Endothelial cell of umbilical vein (primary cell): ENCODE measurements around the gene PSMB7. TPM values are rescaled to one million over a fixed set of nuclear protein-coding genes. Genes with fewer than 3 reads are reported as not detected.

Experiments
- BruUV-seq: library from RNA; stranded (reverse); fragments of 400-500 nt; replicated peaks from 2 replicates; lab custom pipeline; 2021; lab: Mats Ljungman, UMichigan
- CTCF ChIA-PET: fragments of 300-600, 350-600 bp; sonication (Branson Sonifier 250); formaldehyde crosslinking; loops from one replicate; lab custom pipeline; 2021; ENCODE audit warnings: antibody characterized with exemption, inconsistent platforms; lab: Charles Lee
- POLR2A ChIA-PET: fragments of 300-600, 350-600 bp; sonication (Branson Sonifier 250); formaldehyde crosslinking; loops from one replicate; lab custom pipeline; 2021; ENCODE audit warnings: antibody characterized with exemption, inconsistent platforms; lab: Charles Lee
- DNase-seq: peaks from one replicate; pipeline ENCODE4 v3.0.0-alpha.2; 2011; ENCODE audit warnings: low read depth, low spot score
- FAIRE-seq: peaks from 2 replicates; lab custom pipeline; 2011; peaks lifted over from hg19 to GRCh38; lab: Jason Lieb, UNC
- H2AFZ ChIP-seq: 2 replicates; pipeline ENCODE4 v1.6.0; 2012; ENCODE audit warnings: low read depth, low read length, control low read depth, inconsistent platforms
- H3K27ac ChIP-seq: 2 replicates; pipeline ENCODE4 v1.5.1; 2011; ENCODE audit warnings: low read depth, mild to moderate bottlenecking, control low read depth, low read length, moderate library complexity; ENCODE audit not compliant: insufficient read depth
- H3K27me3 ChIP-seq, 2 experiments: 2 replicates each; pipeline versions ENCODE4 v1.6.0 to v1.6.1; 2011; ENCODE audit warnings: low read length in 2 of 2, mixed read lengths in 1 of 2; ENCODE audit not compliant: control insufficient read depth in 2 of 2, insufficient read depth in 2 of 2
- H3K36me3 ChIP-seq, 2 experiments: 2 replicates in 1 of 2; 3 replicates in 1 of 2; pipeline ENCODE4 v1.5.1; 2011; ENCODE audit warnings: low read length in 2 of 2, mild to moderate bottlenecking in 1 of 2, moderate library complexity in 1 of 2; ENCODE audit not compliant: control insufficient read depth in 2 of 2, insufficient read depth in 2 of 2; ENCODE audit errors: extremely low read depth in 1 of 2
- H3K4me1 ChIP-seq: 3 replicates; pipeline ENCODE4 v1.5.1; 2011; ENCODE audit warnings: mild to moderate bottlenecking, low read length; ENCODE audit not compliant: control insufficient read depth, insufficient read depth; ENCODE audit errors: extremely low read depth
- H3K4me2 ChIP-seq: 2 replicates; pipeline ENCODE4 v1.6.1; 2011; ENCODE audit warnings: low read length, control low read depth, mixed read lengths; ENCODE audit not compliant: insufficient read depth
- H3K4me3 ChIP-seq, 3 experiments: fragments of 200-600 bp in 1 of 3; sonication (generic), shearing (Covaris generic) in 1 of 3; replicated peaks in 1 of 3; 2 replicates each; pipeline ENCODE4 v1.5.1; 2011 to 2016; ENCODE audit warnings: control low read depth in 3 of 3, low read length in 3 of 3, mild to moderate bottlenecking in 2 of 3, inconsistent platforms in 1 of 3, low read depth in 1 of 3, moderate library complexity in 1 of 3; ENCODE audit not compliant: insufficient read depth in 1 of 3
- H3K79me2 ChIP-seq: 2 replicates; pipeline ENCODE4 v1.6.0; 2012; ENCODE audit warnings: low read length, inconsistent platforms; ENCODE audit not compliant: control insufficient read depth, insufficient read depth
- H3K9ac ChIP-seq: replicated peaks from 2 replicates; pipeline ENCODE3; 2011; ENCODE audit warnings: low read length, control low read depth; ENCODE audit not compliant: insufficient read depth; ENCODE audit errors: extremely low read depth
- H3K9me1 ChIP-seq: replicated peaks from 3 replicates; pipeline ENCODE4 v1.6.0; 2011; ENCODE audit warnings: mild to moderate bottlenecking, low read length; ENCODE audit not compliant: control insufficient read depth, insufficient read depth; ENCODE audit errors: extremely low read depth
- H3K9me3 ChIP-seq: replicated peaks from 2 replicates; pipeline ENCODE4 v1.5.1; 2012; ENCODE audit warnings: low read length, inconsistent platforms; ENCODE audit not compliant: control insufficient read depth, insufficient read depth
- H4K20me1 ChIP-seq: replicated peaks from 2 replicates; pipeline ENCODE3; 2011; ENCODE audit warnings: mild to moderate bottlenecking, low read length; ENCODE audit not compliant: control insufficient read depth, insufficient read depth; ENCODE audit errors: extremely low read depth
- CTCF ChIP-seq, 2 donors: IDR thresholded peaks; 1 replicate in 1 of 2; 2 replicates in 1 of 2; pipeline ENCODE4 v1.5.1; 2011; ENCODE audit warnings: low read length in 2 of 2, mild to moderate bottlenecking in 2 of 2, moderate library complexity in 2 of 2, control low read depth in 1 of 2, inconsistent platforms in 1 of 2, low read depth in 1 of 2; ENCODE audit not compliant: insufficient read depth in 1 of 2; ENCODE audit errors: extremely low read depth in 1 of 2
- EZH2 ChIP-seq: IDR thresholded peaks from 2 replicates; pipeline ENCODE4 v1.6.1; 2012; ENCODE audit warnings: borderline replicate concordance, low read depth, mild to moderate bottlenecking, moderate library complexity, low read length, inconsistent platforms; ENCODE audit not compliant: severe bottlenecking
- FOS ChIP-seq: IDR thresholded peaks from 2 replicates; pipeline ENCODE4 v1.6.1; 2011; ENCODE audit warnings: mild to moderate bottlenecking, low read length, moderate library complexity, borderline replicate concordance; ENCODE audit not compliant: insufficient read depth
- GATA2 ChIP-seq: IDR thresholded peaks from 2 replicates; pipeline ENCODE4 v1.7.0; 2011; ENCODE audit warnings: low read depth, mild to moderate bottlenecking, moderate library complexity, mixed read lengths, low read length; ENCODE audit not compliant: insufficient read length, insufficient read depth
- JUN ChIP-seq: IDR thresholded peaks from 2 replicates; pipeline ENCODE4 v1.6.1; 2011; ENCODE audit warnings: borderline replicate concordance, low read depth; ENCODE audit not compliant: insufficient read length, insufficient read depth
- MAX ChIP-seq: IDR thresholded peaks from 2 replicates; pipeline ENCODE4 v1.6.1; 2011; ENCODE audit not compliant: insufficient read depth, insufficient read length
- MYC ChIP-seq: IDR thresholded peaks from one replicate; pipeline ENCODE4 v1.6.1; 2011; ENCODE audit warnings: mild to moderate bottlenecking, low read depth, low read length
- POLR2A ChIP-seq: IDR thresholded peaks from 2 replicates; pipeline ENCODE4 v1.6.1; 2012; ENCODE audit warnings: low read depth, mild to moderate bottlenecking, control low read depth, low read length
- POLR2AphosphoS5 ChIP-seq: IDR thresholded peaks from 2 replicates; pipeline ENCODE4 v1.6.1; 2012; ENCODE audit warnings: low read depth, mild to moderate bottlenecking, control low read depth, low read length, moderate library complexity; ENCODE audit not compliant: insufficient read depth
- dilution Hi-C: fragments of 300-500 bp; cut with MboI; formaldehyde crosslinking; loops from one replicate; pipeline ENCODE4 v1.15.0; 2019; ENCODE audit warnings: low sequenced_read_pairs; ENCODE audit not compliant: extremely low pct_ligation_motif_present
- intact Hi-C: fragments of 100-400 bp; cut with micrococcal nuclease; formaldehyde crosslinking; loops from one replicate; pipeline ENCODE4 v1.10.0; 2022
- polyA plus RNA-seq, 4 experiments: library from polyadenylated mRNA; depleted of rRNA in 3 of 4; stranded (reverse) in 3 of 4; unstranded in 1 of 4; fragments of >200 nt; gene quantifications; 2 replicates each; pipeline versions ENCODE4 v1.2.1 to v1.2.3, GENCODE V29; 2011 to 2012; ENCODE audit warnings: missing spikeins in 1 of 4
- total RNA-seq: library from RNA; stranded (reverse); gene quantifications from 2 replicates; pipeline ENCODE4 v1.2.3, GENCODE V29; 2021

PSMB7 gene
- total and polyA plus RNA-seq, 2 donors (not counting 3 experiments of a cell fraction or from before 2014, with no cell fraction given): 227 to 366 TPM

- H3K9ac ChIP-seq: no peak overlapping the region
- intact Hi-C loops (no loop called here), dilution Hi-C loops (no loop called here)
- H2AFZ ChIP-seq: no peak overlapping the region
- H4K20me1 ChIP-seq: peaks cover 2% of the 10 kb centered on the region
- H3K9me1 ChIP-seq: no peaks in the 10 kb centered on the region
- H3K4me1 ChIP-seq: no peaks in the 10 kb centered on the region
- no peak for DNase-seq
- no peaks in the 10 kb centered on the region for H3K27me3 ChIP-seq
- H3K4me3 ChIP-seq: no peak overlapping the region
- H3K27ac ChIP-seq: no peak overlapping the region
- H3K79me2 ChIP-seq: peaks cover 93% of the 10 kb centered on the region
- peaks cover 0 to 4% of the 10 kb centered on the region in 2 experiments for H3K36me3 ChIP-seq
- TF ChIP-seq POLR2A (no peak), GATA2 (no peak)
- POLR2A ChIA-PET: no interaction called here
- BruUV-seq: no TSS peak
- CTCF ChIA-PET: interaction anchor here (1.0 to 3.3 kb wide), 8 partner anchors 10 to 234 kb away, joined by 3 to 16 read pairs (median 4); no protein-coding TSS in a partner anchor
- no peaks in the 10 kb centered on the region for H3K9me3 ChIP-seq
- no peak for FAIRE-seq
- no peak overlapping the region for H3K4me2 ChIP-seq
These were observed 54.1 kb downstream of the PSMB7 start for GRCh38 chr9:124361128-124361527.

GRCh38 chr9:124359855-124360678 is 55.2 kb downstream of the PSMB7 start:
- TF ChIP-seq MAX (no peak), FOS (no peak), JUN (no peak), EZH2 (no peak), POLR2A (no peak), CTCF (IDR thresholded peaks at IDR 0.05; ENCODE audit: extremely low read depth in 1 of 2, insufficient read depth in 1 of 2, low read depth in 1 of 2, low read length in 2 of 2) (no peak), GATA2 (no peak), POLR2AphosphoS5 (no peak), MYC (no peak)
- peaks cover 0 to 6% of the 10 kb centered on the region in 2 experiments for H3K36me3 ChIP-seq
- no peak for FAIRE-seq

More at GRCh38 chr9:124359855-124360678, 55.2 kb downstream of the PSMB7 start:
- Histone ChIP-seq H4K20me1 (peaks cover 2% of the 10 kb centered on the region), H3K27me3 (no peaks in the 10 kb centered on the region), H3K4me1 (no peaks in the 10 kb centered on the region), H3K27ac (no peak overlapping the region), H3K9me1 (no peaks in the 10 kb centered on the region), H2AFZ (no peak overlapping the region), H3K79me2 (peaks cover 92% of the 10 kb centered on the region), H3K9me3 (no peaks in the 10 kb centered on the region), H3K9ac (no peak overlapping the region), H3K4me3 (no peak overlapping the region), H3K4me2 (no peak overlapping the region)
- CTCF ChIA-PET: interaction anchor here (1.0 to 3.3 kb wide), 2 partner anchors 27 to 32 kb away, joined by 4 to 16 read pairs; no protein-coding TSS in a partner anchor
- POLR2A ChIA-PET: no interaction called here
- BruUV-seq: no TSS peak
- DNase-seq: no peak
- dilution Hi-C loops: no loop called here
- intact Hi-C loops: no loop called here
